GM21717 (cell line): ENCODE data around the gene ZZZ3.
A peak's percentile ranks its signal among the peaks of the same experiment; 100 is the strongest.
"Not testable (repeated sequence)": the region's sequence is repeated elsewhere in the genome, so short reads cannot be mapped to it uniquely, and the experiment has no call there.

Source experiments
- ATAC-seq: cut with Tn5 transposase; IDR thresholded peaks from one replicate; pipeline ENCODE4 v1.9.1; 2021; ENCODE audit warnings: mild to moderate bottlenecking, moderate library complexity; ENCODE audit not compliant: unreplicated experiment

Gene ZZZ3

GRCh38 chr1:77671836-77672235 is 10.6 kb downstream of the ZZZ3 start:
- ATAC-seq: no peak

DNA sequence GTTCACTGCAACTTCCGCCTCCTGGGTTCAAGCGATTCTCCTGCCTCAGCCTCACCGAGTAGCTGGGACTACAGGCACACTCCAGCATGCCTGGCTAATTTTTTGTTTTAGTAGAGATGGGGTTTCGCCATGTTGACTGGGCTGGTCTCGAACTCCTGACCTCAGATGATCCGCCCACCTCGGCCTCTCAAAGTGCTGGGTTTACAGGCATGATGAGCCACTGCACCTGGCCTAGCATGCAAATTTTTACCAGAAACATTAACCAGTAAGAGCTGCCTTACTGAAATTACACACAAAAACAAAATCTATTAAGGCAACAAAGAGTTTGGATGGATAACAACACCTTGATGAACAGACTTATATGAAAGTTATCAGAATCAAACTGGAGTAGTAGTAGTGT is 12.1 kb downstream of the ZZZ3 start:
- ATAC-seq: no peak

DNA sequence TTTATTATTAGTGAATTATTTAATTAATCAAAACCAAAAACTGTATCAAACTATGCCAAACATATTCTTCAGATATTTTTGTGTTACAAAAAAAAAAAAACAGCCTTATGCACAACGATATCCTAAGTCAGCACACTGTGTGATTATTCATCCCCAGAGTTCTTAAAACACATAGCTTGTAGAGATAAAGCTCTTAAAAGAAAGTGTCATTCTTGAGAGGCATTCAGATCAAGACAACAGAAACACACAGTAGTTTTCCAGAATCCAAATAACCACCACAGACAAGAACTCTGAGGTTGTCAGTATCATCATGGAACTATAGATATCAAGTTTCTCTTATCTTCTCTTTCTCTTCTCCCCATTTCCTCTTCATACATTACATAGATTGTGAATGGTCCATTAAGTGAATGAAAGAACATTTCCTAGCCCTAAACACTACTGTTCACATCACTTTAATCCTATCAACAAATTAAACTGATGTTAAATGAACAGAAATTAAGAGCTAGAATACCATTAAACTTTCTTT is 13.5 kb downstream of the ZZZ3 start:
- no peak for ATAC-seq

GRCh38 chr1:77664939-77665516 is 17.4 kb downstream of the ZZZ3 start:
- ATAC-seq: no peak

DNA sequence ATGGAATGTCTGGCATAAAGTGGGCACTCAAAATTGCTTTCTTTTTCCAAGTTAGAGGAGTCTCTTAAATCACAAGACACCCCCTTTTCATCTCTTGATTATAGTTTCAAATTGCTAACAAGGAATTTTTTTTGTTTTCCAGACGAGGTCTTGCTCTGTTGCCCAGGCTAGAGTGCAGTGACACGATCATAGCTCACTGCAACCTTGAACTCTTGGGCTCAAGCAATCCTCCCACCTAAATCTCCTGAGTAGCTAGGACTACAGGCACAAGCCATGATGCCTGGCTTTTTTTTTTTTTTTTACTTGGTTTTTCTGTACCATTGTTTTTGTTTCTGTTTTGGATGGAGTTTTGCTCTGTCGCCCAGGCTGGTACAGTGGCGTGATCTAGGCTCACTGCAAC is 20.8 kb downstream of the ZZZ3 start:
- no peak for ATAC-seq

- ATAC-seq: no peak
Measured at GRCh38 chr1:77659879-77660593, 22.4 kb downstream of the ZZZ3 start.

DNA sequence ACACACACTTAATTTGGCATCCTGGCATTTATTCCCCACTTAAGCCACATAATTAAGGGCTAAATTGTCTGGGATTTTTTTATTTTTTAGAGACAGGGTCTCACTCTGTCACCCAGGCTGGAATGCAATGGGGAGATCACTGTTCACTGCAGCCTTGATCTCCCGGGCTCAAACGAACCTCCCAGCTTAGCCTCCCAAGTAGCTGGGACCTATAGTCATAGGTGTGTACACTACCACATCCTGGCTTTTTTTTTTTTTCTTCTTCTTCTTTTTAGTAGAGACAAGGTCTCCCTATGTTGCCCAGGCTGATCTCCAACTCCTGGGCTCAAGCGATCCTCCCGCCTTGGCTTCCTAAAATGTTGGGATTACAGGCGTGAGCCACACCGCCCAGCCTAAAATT is 24.2 kb downstream of the ZZZ3 start:
- no peak for ATAC-seq

DNA sequence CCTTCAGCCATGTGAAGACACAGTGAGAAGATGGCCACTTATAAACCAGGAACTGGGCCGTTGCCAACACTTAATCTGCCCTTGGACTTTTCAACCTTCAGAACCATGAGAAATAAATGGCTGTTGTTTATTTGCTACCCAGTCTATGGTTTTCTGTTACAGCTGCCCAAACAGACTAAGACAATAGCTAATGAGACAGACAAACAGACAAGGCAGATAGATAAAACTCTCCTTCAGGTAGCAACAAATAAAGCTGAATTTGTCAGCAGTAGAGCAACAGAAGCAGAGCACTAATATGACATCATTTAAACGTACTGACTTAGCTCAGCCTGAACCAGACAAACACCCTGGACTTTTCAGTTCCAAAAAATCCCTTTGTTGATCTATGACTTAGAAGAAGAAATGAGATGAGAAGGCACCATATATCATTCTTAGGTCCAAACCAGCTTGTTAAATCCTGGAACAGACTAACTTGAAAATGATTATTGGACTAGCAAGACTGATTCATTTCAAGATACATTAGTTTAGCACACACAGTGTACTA is 27.0 kb downstream of the ZZZ3 start:
- ATAC-seq: peak; percentile 50

DNA sequence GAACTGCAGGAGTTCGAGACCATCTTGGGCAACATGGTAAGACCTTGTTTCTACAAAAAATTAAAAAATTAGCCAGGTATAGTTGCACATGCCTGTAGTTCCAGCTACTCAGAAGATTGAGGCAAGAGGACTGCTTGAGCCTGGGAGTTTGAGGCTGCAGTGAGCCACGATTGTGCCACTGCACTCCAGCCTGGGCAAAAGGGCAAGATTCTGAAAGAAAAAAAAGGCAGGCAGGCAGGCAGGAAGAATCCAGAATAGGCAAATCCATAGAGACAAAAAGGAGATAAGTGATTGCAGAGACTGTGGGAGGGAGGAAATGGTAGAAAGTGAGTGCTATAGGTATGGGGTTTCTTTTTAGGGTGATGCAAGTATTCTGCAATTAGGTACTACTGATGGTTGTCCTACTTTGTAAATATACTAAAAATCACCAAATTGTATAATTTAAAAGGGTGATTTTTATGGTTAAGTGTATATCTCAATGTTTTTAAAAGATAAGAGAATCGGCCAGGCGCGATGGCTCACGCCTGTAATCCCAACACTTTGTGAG is 29.4 kb downstream of the ZZZ3 start:
- no peak for ATAC-seq

DNA sequence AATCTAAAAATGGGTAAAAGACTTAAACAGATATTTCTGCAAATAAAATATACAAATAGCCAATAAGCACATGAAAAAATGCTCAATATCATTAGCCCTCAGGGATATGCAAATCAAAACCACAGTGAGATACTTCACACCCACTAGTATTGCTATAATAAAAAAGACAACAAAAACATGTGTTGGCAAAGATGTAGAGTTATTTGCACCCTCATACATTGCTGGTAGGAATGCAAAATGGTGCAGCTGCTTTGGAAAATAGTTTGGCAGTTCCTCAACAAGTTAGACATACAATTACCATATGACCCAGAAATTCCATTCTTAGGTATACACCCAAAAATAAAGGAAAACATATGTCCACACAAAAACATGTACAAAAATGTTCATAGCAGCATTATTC is 30.2 kb downstream of the ZZZ3 start:
- ATAC-seq: no peak

GRCh38 chr1:77649127-77649526 is 33.3 kb downstream of the ZZZ3 start:
- no peak for ATAC-seq

DNA sequence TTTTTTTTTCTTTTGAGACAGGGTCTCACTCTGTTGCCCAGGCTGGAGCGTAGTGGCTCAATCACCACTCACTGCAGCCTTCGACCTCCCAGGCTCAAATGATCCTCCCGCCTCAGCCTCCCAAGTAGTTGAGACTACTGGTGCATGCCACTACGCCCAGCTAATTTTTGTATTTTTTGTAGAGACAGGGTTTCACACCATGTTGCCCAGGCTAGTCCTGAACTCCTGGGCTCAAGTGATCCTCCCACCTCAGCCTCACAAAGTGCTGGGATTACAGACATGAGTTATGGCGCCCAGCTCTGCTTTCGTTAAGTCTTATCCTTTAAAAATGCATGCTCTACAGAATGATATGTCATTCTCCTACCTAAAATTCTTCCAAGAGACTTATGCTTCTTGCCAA is 36.2 kb downstream of the ZZZ3 start:
- ATAC-seq: not testable (repeated sequence)

GRCh38 chr1:77643456-77643855 is 39.0 kb downstream of the ZZZ3 start:
- no peak for ATAC-seq

DNA sequence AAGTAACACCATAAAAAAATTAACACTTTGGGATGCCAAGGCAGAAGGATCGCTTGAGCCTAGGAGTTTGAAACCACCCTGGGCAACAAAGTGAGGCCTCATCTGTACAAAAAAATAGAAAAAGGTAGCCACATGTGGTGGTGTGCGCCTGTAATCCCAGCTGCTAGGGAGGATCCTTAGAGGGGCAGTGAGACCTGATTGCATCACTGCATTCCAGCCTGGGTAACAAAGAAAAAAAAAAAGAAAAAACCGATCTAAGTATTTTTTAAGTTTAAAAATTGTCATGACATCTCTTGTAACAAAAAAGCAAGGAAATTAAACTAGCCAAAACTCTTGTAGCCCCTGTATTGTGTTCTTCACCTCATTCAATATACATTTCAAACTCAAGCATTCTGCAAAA is 39.5 kb downstream of the ZZZ3 start:
- ATAC-seq: no peak

GRCh38 chr1:77642196-77642595 is 40.3 kb downstream of the ZZZ3 start:
- ATAC-seq: no peak

- ATAC-seq: no peak
Measured at GRCh38 chr1:77639557-77640069, 42.8 kb downstream of the ZZZ3 start.

DNA sequence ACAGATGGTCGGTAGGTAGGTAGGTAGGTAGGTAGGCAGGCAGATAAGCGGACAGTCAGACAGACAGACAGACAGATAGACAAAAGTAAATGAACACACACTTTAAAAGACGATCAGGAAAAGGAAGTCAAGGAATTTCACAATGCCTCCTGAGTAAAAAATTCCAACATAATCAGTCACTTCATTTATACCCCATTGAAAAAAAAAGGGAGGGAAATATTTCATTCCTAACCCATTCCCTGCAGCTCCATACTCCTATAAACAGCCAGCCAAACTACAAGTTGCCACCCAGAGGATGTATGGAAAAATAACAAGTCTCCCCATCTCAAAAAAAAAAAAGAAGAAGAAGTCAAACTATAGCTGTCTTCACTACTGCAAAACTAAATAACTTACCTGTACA is 43.4 kb downstream of the ZZZ3 start:
- ATAC-seq: no peak

DNA sequence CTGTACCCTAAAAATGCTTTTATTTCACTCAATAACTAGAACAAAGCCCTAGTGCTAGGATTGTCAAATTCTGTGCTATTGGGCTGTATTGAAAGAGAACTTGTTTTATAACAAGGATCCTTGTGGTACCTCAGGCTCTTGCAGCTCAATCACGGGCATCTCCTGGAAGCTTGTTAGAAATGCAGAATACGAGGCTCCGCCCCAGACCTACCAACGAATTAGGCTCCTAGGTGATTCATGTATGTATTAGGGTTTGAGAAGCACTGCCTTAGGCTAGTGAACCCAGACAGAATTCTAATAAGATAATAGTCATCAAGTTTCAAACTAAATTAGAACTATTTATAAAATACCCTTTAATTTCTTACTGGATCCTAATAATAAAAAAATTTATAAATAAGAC is 45.6 kb downstream of the ZZZ3 start:
- no peak for ATAC-seq
